HG03571 (cell line): ENCODE measurements around the gene CRACDL.

Source experiments
- ATAC-seq: cut with Tn5 transposase; IDR thresholded peaks from one replicate; pipeline ENCODE4 v1.9.1; 2021; ENCODE audit not compliant: unreplicated experiment

Gene CRACDL

GRCh38 chr2:98781822-98782221 is 154.2 kb downstream of the CRACDL start:
- no peak for ATAC-seq

DNA sequence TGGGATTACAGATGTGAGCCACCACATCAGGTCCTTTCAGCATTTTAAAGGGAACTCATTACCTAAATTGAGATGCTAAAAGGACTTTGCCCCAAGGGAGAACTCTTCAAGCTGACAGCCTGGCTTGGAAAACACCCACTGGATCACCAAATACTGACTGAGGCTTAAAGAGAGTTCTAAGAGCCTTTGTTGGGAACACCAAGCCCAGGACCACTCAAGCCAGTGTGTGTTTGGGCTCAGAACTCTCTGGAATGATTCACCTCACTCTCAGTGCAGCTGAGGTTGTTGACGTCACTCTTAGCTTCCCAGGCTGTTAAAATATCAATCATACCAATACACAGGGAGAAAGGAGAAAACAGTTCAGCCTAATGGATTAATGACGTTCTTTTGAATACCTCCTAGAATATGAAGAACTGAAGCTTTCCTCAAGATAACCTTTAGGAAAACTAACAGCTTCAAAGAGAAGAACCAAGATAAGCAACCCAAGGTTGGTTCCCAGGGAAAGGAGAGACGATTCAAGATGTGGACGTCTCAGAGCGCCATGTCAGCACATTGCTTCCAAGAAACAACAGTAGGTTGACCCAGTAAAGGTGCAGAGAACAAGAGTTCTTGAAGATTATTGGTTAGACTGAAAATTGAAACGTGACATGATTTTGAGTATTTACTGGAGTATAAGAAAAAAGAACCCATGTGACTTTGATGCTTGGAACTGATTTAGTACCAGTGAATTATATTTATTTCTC is 157.1 kb downstream of the CRACDL start:
- ATAC-seq = no peak

DNA sequence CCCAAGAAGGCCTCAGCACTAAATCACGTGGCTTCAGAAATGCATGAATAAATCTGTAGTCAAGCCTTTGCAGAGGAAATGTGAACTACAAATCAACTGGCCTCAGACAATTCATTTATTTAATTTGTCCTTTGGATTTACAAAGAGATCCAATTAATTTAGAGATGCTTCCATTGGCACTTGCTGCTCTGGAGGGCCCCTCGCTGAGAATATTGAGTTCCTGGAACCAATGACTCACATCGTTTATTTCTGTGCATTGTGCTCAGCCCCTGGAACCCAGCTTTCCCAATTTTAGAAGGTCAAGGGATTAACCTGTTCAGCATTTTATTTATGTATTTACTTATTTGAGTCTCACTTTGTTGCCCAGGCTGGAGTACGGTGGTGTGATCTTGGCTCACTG is 157.9 kb downstream of the CRACDL start:
- no peak for ATAC-seq

DNA sequence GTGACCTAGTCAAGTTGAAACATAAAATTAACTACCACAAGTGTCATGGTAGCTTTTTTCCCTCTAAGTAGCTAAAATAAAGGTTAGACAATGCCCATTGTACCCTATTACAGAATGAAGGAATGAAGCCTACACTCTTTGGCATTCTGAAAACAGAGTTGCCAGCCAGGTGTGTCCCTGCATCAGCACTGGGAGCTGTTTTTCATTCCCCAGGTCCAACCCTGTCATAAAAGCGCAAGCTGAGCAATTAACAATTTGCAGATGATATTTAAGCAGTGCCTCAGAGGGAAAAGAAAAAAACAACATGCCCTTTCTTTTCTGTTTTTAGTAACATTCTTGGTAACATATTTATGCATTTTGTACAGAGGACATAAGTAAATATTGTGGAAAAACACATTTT is 158.3 kb downstream of the CRACDL start:
- no peak for ATAC-seq

- no peak for ATAC-seq
These were observed 158.9 kb downstream of the CRACDL start for GRCh38 chr2:98777076-98777475.

DNA sequence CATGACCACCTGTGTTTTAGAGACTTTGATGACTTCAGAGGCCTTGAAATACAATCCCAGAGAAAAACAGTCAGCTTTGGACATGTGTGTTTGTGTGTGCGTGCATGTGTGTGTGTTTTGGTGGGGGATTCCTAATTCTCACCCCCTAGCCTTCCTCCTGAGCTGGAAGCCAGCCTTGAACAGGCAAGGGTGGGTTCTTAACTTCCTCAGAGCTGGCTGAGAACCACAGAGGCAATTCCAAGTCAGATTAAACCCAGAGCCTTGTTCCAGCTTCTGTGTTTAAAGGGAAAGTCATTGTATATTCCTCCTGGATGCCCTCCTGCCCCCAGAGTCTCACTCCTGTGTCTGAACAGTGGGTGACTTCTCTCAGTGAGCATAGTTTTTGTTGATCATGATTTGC is 159.9 kb downstream of the CRACDL start:
- ATAC-seq = no peak

DNA sequence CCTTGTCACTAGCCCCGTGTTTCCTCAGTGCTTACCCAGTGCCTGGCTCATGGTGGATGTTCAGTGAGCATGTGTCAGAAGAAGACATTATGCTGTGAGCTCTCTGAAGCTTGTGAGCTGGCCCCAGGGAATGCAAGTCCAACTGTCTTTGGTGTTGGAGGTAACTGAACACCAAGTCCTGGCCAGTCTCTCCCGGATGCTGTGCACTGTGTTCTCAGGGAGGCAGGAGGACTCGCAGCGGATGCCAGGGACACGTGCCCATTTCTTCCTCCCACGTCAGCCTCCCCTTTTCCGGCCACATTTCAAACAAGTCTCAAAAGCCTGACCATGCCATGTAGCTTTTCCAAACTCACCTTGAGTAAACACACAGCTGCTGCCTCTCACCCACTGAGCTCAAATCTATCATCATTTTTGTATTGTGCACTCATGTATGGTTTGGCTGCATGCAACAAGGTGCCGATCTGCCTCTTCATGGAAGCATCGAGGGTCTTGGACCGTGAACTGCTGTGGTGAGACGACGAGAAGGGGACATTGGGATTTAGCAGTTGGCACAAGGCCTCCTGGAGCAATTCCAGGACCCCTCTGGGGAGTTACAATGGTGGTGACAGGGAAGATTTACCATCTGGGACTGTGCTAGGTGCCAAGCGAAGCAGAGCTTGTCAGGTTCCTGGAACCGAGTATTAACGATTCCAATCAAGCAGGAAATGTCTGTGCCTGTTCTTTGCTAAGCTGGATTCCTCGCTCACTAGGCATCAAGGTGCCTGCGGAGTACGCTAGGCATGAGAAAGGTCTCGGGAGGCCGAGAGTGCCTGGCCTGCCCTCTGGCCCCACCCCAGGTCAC is 160.7 kb downstream of the CRACDL start:
- ATAC-seq = no peak

DNA sequence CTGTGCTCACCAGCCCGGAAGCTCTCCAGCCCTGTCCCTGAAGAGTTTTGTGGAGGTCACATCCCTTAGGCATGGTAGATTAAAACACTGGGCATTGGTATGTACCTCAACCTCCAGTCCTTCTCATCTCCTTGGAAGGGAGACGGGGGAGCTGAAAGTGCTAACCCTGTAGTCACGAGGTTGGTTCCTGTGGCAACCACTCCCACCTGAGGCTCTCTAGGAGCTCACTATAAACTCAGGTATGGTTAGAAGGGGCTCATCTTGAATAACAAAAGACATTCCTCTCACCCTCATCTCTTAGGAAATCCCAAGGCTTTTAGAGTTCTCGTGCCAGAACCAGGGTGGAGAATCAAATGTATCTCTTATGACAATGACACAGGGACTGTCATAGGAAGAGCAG is 162.1 kb downstream of the CRACDL start:
- no peak for ATAC-seq

DNA sequence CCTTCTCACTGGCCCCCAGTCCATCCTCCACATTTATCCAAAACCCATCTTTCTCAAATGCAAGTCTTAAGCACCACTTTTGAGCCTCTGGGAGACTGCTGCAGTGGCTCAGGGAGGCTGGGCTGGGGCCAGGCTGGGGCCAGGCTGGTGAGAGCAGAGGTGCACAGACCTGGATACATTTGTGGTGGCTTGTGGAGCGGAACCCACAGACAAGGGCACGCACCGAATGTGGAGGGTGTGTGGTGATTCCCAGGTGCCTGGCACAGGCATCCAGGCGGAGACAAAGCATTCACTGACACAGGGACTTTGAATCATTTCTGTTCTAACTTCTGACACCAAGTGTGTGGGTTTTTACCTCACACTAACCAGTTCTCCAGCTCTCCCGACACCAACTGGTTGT is 162.9 kb downstream of the CRACDL start:
- ATAC-seq = no peak

DNA sequence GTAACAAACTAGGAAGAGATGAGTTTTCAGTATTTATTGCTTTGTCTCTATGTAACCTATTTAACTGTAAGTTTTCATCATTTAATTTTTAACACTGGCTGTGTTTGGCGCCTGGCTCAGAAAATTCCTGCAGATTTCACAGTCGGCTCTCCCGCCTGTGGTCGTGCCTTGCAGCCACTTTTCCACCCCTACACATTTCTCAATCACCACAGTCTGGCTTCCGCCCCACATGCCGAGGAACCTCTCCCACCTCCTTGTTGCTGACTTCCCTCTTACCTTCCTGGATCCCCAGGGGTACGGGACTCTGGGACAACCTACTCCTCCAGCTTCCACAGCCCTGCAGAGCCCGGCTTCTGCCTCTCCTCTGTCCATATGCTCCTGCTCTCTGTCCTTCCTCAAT is 163.5 kb downstream of the CRACDL start:
- no peak for ATAC-seq

DNA sequence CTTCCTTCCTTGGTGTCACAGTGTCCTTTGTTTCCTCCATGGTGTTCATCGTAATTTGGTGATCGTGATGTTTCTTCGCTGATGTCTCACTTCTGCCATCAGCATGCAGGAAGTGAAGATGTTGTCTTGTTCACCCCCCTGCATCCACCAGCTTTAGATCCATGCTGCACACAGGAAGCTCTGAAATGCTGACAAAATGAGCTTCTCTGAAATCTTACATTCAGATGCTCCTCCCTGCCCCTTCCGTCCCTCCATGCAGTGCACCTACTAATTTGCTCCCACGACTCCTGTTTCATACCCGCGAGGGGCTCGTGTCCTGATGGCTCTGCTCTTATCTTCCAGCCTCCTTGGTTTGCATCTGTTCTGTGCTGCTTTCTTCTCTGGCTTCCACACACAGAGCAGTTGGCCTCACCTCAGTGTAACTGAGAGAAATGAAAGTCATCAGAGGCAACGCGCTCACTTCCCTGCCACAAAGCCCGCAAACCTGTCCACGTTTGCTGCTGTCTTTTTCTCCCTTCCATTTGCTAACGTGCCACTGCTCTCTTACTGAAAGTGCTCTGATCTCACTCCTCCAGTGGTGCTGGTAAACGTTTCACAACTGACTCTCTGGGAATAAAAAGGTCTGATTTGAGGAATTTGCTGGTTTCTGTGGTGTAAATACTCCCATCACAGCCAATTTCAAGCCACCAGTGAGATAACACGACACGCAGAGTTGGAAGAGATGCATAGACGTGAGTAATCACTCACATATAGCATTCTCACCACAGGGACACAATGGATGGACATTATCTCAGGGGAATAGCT is 164.1 kb downstream of the CRACDL start:
- peak; percentile 61 for ATAC-seq

DNA sequence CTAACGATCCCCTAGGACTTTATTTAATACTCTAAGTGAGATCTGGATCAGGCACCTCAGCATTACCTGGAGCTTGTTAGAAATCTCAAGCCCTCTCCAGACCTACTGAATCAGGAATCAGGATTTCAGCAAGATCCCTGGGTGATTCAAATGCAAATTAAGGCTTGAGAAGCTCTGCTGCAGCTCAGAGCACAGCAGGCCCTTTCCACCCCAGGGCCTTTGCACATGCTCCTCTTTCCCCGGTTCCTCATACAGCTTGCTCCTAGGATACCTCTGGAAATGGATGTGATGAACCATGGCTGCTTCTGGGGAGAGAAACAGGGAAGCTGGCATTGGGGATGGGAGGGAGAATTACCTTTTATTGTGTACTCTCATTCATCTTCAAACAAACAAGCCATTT is 164.8 kb downstream of the CRACDL start:
- ATAC-seq = no peak

DNA sequence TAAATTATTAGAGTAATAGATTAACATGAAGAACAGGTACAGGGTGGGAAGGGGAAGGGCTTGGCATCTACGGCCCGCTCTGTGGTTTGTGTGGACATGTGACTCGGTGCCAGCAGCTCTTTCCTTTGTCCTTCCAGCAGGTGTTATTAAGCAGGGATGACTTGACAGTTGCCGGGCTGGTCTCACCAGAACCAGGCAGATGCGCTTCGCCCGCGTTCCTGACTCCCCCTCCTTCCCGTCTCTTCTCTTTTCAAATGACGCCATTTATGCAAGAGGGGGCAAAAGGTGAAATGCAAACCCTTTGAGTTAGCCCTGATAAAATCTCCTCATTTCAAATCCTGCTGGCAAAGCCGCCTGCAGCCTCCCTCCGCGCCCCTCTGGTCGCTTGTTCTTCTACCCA is 166.2 kb downstream of the CRACDL start:
- ATAC-seq = no peak

DNA sequence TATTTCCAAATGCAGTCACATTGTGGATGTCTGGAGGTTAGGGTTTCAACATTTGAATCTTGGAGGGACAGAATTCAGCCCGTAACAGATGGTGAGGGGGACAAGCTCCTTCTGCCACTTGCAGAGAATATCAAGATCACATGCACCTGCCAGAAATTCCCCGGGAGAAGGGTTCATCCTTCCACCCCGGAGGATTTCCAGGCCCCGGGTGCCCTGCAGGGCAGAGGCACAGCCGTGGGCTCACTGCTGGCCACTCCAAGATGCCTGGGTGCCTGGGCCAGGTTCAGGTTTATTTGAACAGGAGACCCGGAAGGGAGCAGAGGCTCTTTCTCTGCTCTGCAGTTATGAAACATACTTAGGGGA is 166.9 kb downstream of the CRACDL start:
- no peak for ATAC-seq

DNA sequence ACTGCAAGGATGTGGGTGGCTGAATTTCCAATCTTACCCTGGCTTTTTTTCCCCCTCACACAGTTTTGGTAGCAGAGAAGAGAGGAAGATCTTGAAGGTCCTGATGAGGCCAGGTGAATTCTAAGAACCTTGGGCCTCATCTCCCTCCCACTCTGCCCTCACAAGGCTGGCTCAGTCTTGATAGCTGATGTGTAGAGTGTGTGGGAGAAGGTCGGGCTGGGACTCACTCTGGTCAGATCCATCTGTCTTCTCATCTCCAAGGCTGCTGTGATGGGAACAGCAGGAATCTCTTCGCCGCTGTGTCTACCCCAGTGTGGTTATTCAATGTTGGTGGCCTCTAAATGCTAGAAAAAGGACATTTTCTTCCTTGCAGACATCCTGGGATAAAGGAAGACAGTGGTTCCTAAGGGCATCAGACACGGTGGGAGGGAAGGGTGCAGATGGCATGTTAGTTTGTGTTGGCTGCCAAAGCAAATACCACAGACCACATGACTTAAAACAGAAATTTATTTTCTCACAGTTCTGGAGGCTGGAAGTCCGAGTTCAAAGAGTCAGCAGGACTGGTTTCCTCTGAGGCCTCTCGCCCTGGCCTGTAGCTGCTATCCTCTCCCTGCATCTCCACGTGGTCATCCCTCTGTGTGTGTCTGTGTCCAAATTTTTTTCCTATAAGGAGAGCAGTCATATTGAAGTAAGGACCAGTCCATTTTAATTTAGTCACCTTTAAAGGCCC is 167.5 kb downstream of the CRACDL start:
- ATAC-seq = no peak

- ATAC-seq = no peak
These were observed 171.5 kb downstream of the CRACDL start for GRCh38 chr2:98764499-98764898.

- no peak for ATAC-seq
These were observed 172.6 kb downstream of the CRACDL start for GRCh38 chr2:98763209-98763951.

DNA sequence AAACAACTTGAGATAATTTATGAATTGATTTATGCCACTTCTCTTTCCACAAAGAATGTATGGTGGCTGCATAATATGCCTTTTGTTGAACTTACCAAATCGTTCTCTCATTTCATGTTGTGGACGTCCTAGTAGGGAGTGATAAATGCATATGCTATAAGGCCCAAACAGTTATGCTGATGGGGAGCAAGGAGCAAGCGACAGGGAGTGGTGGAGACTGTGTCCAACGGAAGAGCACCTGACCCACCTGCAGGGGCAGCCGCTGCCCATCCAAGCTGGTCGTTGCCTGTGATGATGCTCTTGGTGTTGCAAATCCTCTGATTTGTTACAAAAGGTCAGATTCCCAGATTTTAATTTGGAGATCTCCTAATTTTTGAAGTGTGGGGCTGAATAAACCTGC is 174.1 kb downstream of the CRACDL start:
- no peak for ATAC-seq

GRCh38 chr2:98761267-98761781 is 174.7 kb downstream of the CRACDL start:
- ATAC-seq = no peak
